Measurements from ENCODE around the gene LRIT1. TPM values are rescaled to one million over a fixed set of nuclear protein-coding genes. Genes with fewer than 3 reads are reported as not detected.

The LRIT1 gene
- total and polyA plus RNA-seq, 12 donors: 0.06 TPM; not detected in 11

DNA sequence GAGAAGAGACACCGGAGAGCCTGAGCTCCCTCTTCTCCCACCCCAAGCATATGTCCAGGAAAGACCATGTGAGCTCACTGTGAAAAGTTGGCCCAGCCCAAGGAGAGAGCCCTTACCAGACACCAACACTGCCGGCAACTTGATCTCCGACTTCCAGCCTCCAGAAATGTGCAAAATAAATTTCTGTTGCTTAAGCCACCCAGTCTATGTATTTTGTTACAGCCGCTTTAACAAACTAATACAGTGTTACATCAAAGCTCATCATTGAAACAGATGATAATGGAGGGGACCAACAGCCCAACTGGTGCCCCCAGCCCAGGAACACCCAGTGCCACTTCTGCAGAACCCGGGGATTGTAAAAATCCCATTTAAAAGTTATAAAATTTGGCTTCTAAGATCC is 22.4 kb upstream of the LRIT1 start:
- DNase-seq: no peak
- Histone ChIP-seq H3K9me3 (replicated peaks in 1 of 3) (no peaks in the 10 kb centered on the region), H3K36me3 (replicated peaks in 1 of 2) (no peaks in the 10 kb centered on the region), H3K27ac (no peak overlapping the region), H3K4me3 (no peak overlapping the region), H3K27me3 (no peaks in the 10 kb centered on the region), H3K4me1 (replicated peaks in 1 of 2) (no peaks in the 10 kb centered on the region)
- 67 to 82% (median 77%) methylated on average over 5 of the region's 5 CpGs for WGBS, 4 donors
- intact Hi-C loops (cut with DNase I): loop anchor here in 1 of 2 donors (2.0 to 10.0 kb wide), 2 partner anchors 111 to 275 kb away; no protein-coding TSS in a partner anchor
- TF ChIP-seq, protein P1, sequence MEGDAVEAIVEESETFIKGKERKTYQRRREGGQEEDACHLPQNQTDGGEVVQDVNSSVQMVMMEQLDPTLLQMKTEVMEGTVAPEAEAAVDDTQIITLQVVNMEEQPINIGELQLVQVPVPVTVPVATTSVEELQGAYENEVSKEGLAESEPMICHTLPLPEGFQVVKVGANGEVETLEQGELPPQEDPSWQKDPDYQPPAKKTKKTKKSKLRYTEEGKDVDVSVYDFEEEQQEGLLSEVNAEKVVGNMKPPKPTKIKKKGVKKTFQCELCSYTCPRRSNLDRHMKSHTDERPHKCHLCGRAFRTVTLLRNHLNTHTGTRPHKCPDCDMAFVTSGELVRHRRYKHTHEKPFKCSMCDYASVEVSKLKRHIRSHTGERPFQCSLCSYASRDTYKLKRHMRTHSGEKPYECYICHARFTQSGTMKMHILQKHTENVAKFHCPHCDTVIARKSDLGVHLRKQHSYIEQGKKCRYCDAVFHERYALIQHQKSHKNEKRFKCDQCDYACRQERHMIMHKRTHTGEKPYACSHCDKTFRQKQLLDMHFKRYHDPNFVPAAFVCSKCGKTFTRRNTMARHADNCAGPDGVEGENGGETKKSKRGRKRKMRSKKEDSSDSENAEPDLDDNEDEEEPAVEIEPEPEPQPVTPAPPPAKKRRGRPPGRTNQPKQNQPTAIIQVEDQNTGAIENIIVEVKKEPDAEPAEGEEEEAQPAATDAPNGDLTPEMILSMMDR (IDR thresholded peaks at IDR 0.05): no peak
- TF ChIP-seq POLR2A (IDR thresholded peaks at IDR 0.05): no peak

DNA sequence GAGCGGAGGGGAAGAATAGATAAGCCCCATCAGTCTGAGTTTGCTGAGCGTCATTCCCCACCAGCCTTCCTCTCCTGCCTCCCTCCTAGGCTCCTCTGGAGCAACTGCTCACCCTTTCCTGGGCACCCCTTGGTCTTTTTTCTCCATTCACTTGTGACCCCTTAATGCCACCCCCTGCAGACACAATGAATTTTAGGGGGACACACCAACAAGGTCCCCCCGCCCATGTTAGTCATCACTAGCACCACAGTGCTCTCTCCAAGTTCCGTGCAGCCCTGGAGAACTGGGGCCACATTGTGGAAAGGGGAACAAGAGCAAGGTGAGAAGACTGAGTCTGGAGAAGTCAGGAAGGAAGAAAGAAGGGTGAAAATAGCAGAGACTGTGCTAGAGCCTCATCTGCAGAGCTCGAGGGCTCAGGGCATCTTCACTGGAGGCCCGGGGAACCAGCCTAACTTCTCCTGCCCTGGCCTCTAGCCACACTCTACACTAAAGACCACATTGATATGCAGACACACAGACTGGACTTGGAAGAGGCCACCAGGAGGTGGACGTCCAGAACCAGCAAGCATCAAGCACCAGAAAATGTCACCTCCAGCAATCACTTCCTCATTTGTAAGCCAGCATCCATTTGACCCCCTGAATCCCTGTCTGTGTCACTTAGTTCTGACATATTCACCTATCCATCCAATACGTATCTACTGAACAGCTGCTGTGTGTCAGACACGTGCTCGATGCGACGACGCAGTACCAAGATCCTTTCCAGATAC is 21.0 kb upstream of the LRIT1 start:
- no peaks in the 10 kb centered on the region for H3K27me3 ChIP-seq
- no peaks in the 10 kb centered on the region for H3K36me3 ChIP-seq (replicated peaks in 1 of 2)
- no peak for DNase-seq
- no peak overlapping the region for H3K27ac ChIP-seq
- H3K4me1 ChIP-seq (replicated peaks in 1 of 2): no peaks in the 10 kb centered on the region
- intact Hi-C loops (cut with DNase I): loop anchor here in 1 of 2 donors (10.0 kb wide), 1 partner anchor 112 kb away; no protein-coding TSS in a partner anchor
- H3K9me3 ChIP-seq (replicated peaks in 1 of 3): no peaks in the 10 kb centered on the region
- no peak for TF ChIP-seq POLR2A (IDR thresholded peaks at IDR 0.05)
- TF ChIP-seq, protein P1 (IDR thresholded peaks at IDR 0.05): no peak
- 66 to 80% (median 77%) methylated on average over 11 to 13 of the region's 13 CpGs for WGBS, 4 donors
- H3K4me3 ChIP-seq: no peak overlapping the region

DNA sequence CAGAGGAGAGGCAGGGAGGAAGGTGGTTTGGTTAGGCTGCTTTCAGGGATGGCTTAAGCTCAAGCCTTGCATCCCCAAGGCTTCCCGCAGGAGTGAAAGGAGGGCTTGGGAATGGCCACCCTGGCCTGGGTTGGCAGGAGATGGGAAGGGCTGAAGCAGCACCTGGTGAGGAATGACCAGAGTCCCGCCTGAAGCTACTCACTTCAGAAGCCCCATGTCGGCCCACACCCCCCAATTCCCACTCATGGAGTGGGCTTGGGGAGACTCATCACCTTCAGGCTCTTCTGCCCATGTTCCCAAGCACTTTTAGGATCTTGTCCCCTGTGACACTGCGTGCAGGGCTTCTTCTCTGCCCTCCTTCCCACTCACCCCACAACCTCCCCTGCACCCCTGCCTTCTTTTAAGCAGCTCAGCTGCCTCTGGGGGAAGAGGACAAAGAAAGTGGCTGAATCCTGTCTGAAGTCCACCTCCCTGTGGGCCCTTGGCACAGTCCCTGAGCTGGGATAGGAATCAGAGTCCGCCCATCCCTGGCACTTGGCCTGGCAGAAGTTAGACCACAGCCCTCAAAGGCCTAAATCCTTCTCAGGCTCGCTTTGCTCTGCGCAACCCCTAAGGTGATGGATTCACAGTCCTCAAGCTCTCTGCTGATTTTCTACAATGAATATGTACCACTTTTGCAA is 20.0 kb upstream of the LRIT1 start:
- TF ChIP-seq POLR2A (IDR thresholded peaks at IDR 0.05): no peak
- TF ChIP-seq, protein P1 (IDR thresholded peaks at IDR 0.05): no peak
- Histone ChIP-seq H3K27ac (no peak overlapping the region), H3K4me1 (replicated peaks in 1 of 2) (no peaks in the 10 kb centered on the region), H3K36me3 (replicated peaks in 1 of 2) (no peaks in the 10 kb centered on the region), H3K27me3 (no peaks in the 10 kb centered on the region), H3K4me3 (no peak overlapping the region), H3K9me3 (replicated peaks in 1 of 3) (no peaks in the 10 kb centered on the region)
- no peak for DNase-seq
- 75 to 90% (median 83%) methylated on average over 5 to 7 of the region's 7 CpGs for WGBS, 4 donors
- intact Hi-C loops (cut with DNase I): loop anchor here in 1 of 2 donors (10.0 kb wide), 1 partner anchor 113 kb away; no protein-coding TSS in a partner anchor

GRCh38 chr10:84258034-84258695 is 16.8 kb upstream of the LRIT1 start:
- no peak for DNase-seq
- Histone ChIP-seq H3K36me3 (replicated peaks in 1 of 2) (no peaks in the 10 kb centered on the region), H3K27ac (no peak overlapping the region), H3K4me3 (no peak overlapping the region), H3K9me3 (replicated peaks in 1 of 3) (no peaks in the 10 kb centered on the region), H3K4me1 (replicated peaks in 1 of 2) (no peaks in the 10 kb centered on the region), H3K27me3 (no peaks in the 10 kb centered on the region)
- 74 to 86% (median 80%) methylated on average over 6 to 7 of the region's 7 CpGs for WGBS, 4 donors
- TF ChIP-seq POLR2A (IDR thresholded peaks at IDR 0.05): no peak
- TF ChIP-seq, protein P1 (IDR thresholded peaks at IDR 0.05): no peak
- intact Hi-C loops (cut with DNase I): no loop called here
